ENCODE results near the gene FAIM2. TPM values are rescaled to one million over a fixed set of nuclear protein-coding genes. Genes with fewer than 3 reads are reported as not detected.
"Not testable (repeated sequence)": the region's sequence is repeated elsewhere in the genome, so short reads cannot be mapped to it uniquely, and the experiment has no call there.

Gene FAIM2
- total RNA-seq, 1 donor from 2014 or later = 10.4 TPM

- DNase-seq (ENCODE audit: low spot score) = peak; percentile 31
These were observed 39.0 kb downstream of the FAIM2 start for GRCh38 chr12:49864798-49865090.

DNA sequence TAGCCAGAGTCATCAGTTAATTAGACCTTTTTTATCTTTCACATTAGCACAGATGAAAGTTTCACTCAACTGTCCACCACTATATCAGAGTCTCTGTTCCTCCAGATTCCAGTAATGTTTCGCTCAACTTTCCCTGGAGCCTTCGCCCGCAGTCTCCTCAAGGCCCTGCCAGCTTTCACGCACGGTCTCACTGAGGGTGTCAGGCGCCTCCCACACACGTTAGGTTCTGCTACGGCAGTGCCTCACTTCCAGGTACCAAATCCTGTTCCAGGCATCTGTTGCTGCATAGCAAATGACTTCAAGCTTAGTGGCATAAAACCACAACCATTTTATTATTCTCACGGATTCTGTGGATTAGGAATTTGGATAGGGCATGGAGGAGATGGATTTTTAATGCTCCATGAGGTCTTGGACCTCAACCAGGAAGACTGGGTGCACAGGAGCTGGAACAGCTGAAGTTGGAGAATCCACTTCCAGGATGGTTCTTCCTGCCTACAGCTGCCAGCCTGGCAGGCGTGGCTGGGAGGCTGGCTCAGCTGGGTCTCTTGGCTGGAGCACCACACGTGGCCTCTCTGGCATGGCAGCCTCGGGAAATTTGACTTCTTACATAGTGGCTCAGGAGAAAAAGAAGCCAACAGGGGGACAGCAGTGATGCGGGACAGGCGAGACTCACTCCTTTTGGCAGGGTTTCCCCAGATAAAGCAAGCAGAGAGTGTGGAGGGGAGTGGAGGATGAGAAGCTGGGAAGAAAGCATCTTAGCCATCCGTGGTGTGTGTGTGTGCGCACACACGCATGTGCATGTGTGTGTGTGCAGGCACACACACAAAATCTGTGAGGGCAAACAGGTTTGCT, 39.5 kb downstream of the FAIM2 start:
- no peak for DNase-seq (ENCODE audit: low spot score)

DNA sequence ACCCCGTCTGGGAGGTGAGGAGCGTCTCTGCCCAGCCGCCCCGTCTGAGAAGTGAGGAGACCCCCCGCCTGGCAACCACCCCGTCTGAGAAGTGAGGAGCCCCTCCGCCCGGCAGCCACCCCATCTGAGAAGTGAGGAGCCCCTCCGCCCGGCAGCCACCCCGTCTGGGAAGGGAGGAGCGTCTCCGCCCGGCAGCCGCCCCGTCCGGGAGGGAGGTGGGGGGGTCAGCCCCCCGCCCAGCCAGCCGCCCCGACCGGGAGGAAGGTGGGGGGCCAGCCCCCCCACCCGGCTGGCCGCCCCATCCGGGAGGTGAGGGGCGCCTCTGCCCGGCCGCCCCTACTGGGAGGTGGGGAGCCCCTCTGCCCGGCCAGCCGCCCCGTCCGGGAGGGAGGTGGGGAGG, 42.8 kb downstream of the FAIM2 start:
- DNase-seq (ENCODE audit: low spot score) = not testable (repeated sequence)

GRCh38 chr12:49855890-49856289, 47.8 kb downstream of the FAIM2 start:
- DNase-seq (ENCODE audit: low spot score) = not testable (repeated sequence)

GRCh38 chr12:49854976-49855375, 48.7 kb downstream of the FAIM2 start:
- DNase-seq (ENCODE audit: low spot score) = no peak

DNA sequence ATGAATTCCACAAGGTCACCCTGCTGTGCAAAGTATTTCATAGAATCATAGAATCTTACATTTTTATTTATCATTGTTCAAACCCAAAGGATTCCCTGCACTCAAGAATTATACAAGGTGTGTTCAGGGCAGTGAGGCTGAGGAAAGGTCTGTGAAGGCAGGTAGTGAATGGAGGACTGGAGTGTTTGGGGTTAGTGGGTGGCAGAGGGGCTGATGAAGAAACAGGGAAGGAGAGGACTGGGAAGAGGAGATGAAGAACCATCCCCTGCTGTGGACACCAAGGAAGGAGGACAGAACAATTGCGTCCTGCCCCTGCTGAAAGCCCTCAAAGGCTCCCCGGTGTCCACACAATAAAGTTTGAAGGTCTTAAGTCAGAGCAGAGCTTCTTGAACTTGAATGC, 50.0 kb downstream of the FAIM2 start:
- DNase-seq (ENCODE audit: low spot score) = no peak

- no peak for DNase-seq (ENCODE audit: low spot score)
These were observed 56.5 kb downstream of the FAIM2 start for GRCh38 chr12:49847161-49847560.

DNA sequence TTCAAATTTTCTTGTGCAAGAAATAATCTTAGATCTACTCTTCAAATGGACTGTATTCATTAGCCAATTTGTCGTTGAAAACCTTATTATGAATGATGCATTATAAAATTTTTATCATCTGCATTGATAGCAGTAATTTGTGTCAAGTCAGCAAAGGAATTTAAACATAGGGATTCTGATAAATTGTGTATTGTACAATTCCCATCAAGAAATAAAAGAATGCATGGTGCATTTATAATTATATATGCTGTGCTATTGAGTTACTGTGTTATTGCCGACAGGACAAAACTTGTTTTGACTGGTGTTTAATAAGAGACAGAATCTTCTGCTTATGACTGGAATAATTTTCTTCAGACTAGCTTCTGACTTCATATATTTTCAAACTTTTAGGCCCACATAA, 57.7 kb downstream of the FAIM2 start:
- DNase-seq (ENCODE audit: low spot score) = no peak

- DNase-seq (ENCODE audit: low spot score) = no peak
These were observed 59.7 kb downstream of the FAIM2 start for GRCh38 chr12:49843876-49844437.

- DNase-seq (ENCODE audit: low spot score) = no peak
These were observed 60.3 kb downstream of the FAIM2 start for GRCh38 chr12:49843411-49843810.

DNA sequence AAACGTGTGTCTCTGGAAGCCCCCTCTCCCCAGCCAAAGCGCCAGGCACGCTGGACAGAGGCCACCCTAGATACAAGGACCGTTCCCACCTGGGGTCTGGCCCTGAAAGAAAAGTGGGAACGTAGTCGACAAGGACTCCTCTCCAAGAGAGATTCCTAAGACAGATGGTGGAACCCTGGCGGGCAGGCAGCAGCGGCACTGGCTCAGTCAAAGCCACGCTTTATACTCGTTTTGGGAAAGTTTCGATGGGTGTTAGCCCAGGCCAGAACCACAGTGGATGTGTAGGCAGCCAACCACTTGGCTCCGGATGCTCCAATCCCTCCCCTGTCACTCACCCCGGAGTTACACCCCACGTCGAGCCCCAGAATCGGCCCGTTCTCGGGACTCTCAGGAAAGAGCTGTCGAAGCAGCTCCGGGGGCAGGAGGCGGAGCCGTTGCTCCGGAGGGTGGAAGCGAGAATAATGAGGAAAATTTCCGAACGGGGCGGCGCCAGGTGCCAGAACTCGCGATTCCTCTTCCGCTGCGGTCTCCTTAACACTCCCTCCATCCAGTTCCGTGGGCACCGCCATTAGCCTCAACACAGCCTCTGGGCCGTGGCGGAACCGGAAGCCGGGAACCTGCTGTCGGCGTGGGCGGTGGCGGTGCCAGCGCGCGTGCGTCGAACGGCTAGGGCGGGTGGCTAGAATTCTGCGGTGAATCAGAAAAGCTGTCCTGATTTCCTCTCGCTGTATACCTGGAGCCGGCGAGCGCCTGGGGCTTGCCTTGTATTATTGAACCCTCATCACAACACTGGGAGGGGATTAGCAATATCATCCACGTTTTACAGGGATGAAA, 61.0 kb downstream of the FAIM2 start, which contains the start of gene BCDIN3D:
Gene BCDIN3D (minus strand): TSS at position 588 of the 834 bp plus-strand sequence. CDS start 19 bp downstream, at position 569.
- DNase-seq (ENCODE audit: low spot score) = peak; percentile 97

DNA sequence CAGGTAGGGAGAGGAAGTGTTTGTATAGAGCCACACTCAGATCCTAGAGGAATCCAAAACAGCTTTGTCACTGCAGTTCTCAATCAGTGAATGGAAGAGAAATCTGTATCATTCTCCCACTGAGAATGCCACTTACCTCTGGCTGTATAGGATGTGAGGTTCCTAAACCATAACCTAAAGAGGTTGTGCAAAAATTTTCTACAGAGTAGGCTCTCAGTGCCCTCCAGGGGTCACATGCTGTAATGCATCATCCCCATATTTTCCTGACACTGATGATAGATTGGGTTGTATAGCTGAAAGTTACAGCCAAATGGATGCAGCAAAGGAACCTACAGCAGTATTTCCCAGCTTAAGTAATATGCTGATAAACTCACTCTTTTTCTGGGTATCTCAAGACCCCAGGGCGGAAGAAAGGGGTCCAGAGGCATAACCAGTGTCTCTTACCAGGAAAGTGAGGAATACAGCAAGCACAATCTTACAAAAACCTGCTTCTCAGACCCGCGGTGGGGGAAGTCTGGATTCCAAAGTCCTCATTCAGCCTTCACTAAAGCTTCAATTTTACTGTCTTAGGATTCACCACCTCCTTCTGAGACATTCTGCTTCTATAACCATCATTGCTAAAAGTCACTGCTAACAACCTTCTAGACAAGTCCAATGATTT, 64.6 kb downstream of the FAIM2 start:
- peak; percentile 58 for DNase-seq (ENCODE audit: low spot score)

GRCh38 chr12:49832836-49833421, 70.8 kb downstream of the FAIM2 start:
- DNase-seq (ENCODE audit: low spot score) = peak; percentile 42

DNA sequence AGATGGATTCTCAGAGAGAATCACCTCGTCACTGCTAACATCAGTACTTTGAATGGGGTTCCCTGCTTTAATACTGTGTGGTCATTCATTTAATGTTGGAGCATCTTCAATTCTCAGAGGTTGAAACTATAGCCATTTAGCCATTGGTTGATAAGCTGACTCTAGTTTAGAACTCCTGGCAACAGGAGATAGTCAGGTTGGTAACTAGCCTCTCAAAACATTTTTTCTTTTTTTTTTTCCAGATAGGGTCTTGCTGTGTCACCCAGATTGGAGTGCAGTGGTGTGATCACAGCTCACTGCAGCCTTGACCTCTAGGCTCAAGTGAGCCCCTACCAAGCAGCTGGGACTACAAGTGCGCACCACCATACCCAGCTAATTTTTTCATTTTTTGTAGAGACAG, 72.0 kb downstream of the FAIM2 start:
- DNase-seq (ENCODE audit: low spot score) = no peak

GRCh38 chr12:49828133-49829091, 75.3 kb downstream of the FAIM2 start, which contains the start of gene NCKAP5L:
Gene NCKAP5L (minus strand): TSS chr12:49828413. CDS start chr12:49804044, 24,369 bp downstream.
- peak; percentile 99 for DNase-seq (ENCODE audit: low spot score)

DNA sequence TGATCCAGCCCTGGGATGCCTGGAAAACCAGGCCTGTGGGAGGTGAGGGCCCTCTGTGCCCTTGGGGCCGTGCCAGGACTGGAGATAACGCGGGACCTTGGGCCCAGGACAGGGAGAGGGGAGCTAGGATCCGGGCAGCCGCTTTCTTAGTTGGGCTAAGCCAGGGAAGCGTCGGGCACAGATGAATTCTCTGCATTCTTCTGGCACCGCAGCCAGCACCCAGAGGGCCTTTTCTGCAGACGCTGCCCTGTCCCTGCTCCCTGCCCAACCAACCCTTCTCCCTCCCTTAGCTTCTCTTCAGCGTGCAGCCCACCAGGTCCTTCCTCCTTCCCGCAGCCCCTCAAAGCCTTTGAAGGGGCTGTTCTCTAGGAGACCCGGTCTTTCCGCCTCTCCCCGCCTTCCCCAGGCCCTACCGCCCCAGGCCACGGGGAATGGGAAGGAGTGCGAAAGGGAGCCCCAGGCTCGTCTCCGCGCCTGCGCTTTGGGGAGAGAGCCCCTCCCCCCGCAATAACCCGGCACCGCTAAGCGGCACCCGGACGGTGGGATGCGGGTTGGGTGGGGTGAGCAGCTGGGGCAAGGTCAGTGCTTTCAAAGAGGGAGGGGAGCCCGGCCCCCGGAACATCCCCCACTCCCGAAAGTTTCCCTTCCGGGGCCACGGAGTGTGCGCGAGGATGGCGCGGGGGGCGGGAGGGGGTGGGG, 76.2 kb downstream of the FAIM2 start:
- peak; percentile 80 for DNase-seq (ENCODE audit: low spot score)

GRCh38 chr12:49827051-49827400, 76.7 kb downstream of the FAIM2 start:
- DNase-seq (ENCODE audit: low spot score) = no peak

DNA sequence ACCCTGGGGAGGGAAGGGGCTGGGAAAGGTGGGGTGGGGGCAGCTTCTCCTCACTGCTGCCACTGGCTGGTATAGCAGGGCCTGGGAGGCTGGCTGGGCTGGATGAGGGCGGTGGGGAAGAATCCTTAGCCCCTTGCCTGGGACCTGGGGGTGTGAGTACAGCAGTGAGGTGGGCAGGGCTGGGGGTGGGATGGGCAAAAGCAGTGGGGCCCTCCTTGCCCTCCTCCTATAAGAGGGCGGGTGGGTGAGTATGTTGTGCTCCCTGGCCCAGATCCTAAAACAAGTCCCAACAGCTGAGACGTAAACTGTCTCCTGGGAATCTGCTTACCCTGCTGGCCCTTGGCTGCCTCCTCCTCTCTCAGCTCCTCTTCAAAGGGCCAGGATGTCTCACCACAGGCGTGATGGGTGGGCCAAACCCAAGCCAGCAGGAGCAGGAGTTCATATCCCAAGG, 77.7 kb downstream of the FAIM2 start:
- DNase-seq (ENCODE audit: low spot score) = peak; percentile 44

- peak; percentile 80 for DNase-seq (ENCODE audit: low spot score)
These were observed 78.2 kb downstream of the FAIM2 start for GRCh38 chr12:49825360-49825970.

All from umbilical cord (tissue), 2 donors.